ENCODE measurements around the gene TIAM1.
A peak's percentile ranks its signal among the peaks of the same experiment; 100 is the strongest.

The TIAM1 gene

DNA sequence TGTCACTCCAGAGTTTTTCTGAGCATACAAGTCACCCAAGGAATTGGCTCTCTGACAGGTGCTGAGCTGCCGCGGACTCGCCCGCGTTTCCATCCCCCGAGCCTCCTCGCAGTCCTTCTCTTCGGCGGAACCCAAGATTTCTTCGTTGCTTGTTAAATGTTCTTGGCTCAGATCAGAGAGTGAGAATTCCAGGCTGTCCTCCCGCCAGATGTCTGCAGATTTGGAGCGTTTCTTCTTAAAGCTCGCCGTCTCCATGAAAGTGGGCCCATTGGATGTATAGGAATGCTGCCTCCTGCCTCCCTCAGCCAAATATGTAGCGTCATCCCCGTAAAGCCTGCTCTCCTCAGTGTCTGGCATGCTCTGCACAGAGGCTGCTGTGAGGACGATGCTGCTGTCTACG lies 77.8 kb downstream of the TIAM1 start:
- Histone ChIP-seq H2BK5ac (ENCODE audit: low read length) (no peak overlapping the region), H3K36me3 (replicated peaks in 1 of 2; ENCODE audit: control insufficient read depth in 2 of 2, insufficient read depth in 2 of 2, low read length in 2 of 2) (peaks cover 3 to 22% of the 10 kb centered on the region in 2 donors), H3K9ac (ENCODE audit: low read depth, low read length, poor library complexity) (peak overlapping the region; percentile 26), H3K79me1 (ENCODE audit: low read depth, low read length) (peaks cover 2% of the 10 kb centered on the region), H3K4me2 (ENCODE audit: insufficient read depth, low read length, poor library complexity, severe bottlenecking) (no peak overlapping the region), H2BK12ac (ENCODE audit: low read length) (no peak overlapping the region), H3K23ac (ENCODE audit: low read depth, low read length, poor library complexity) (no peak overlapping the region), H3K4me1 (ENCODE audit: control insufficient read depth in 2 of 2, insufficient read depth in 1 of 2, low read depth in 1 of 2, low read length in 2 of 2) (peaks cover 0 to 2% of the 10 kb centered on the region in 2 donors), H3K9me3 (replicated peaks in 1 of 2; ENCODE audit: control insufficient read depth in 2 of 2, insufficient read depth in 1 of 2, low read depth in 1 of 2, low read length in 2 of 2) (no peaks in the 10 kb centered on the region), H2AK5ac (ENCODE audit: low read depth, low read length) (no peak overlapping the region), H3K14ac (ENCODE audit: low read length) (no peak overlapping the region), H3K27me3 (ENCODE audit: control insufficient read depth in 3 of 3, insufficient read depth in 3 of 3, low read depth in 1 of 3, low read length in 3 of 3) (no peaks in the 10 kb centered on the region), H3K4ac (ENCODE audit: low read length) (no peak overlapping the region), H4K8ac (ENCODE audit: low read depth, low read length) (no peak overlapping the region), H3K27ac (replicated peaks; ENCODE audit: low read length) (no peak overlapping the region), H2AFZ (ENCODE audit: low read length) (no peak overlapping the region), H3K4me3 (ENCODE audit: low read length in 2 of 2) (no peak overlapping the region), H4K91ac (ENCODE audit: low read depth, low read length, poor library complexity) (no peak overlapping the region), H2BK120ac (ENCODE audit: low read depth, low read length) (no peak overlapping the region), H3K18ac (ENCODE audit: low read length) (no peak overlapping the region), H2BK15ac (ENCODE audit: low read length) (no peak overlapping the region)
- DNase-seq (ENCODE audit: low spot score): no peak
- no CpG with 5 or more reads among the region's 18 CpGs for WGBS, 2 donors (ENCODE audit: extremely low coverage in 2 of 2, insufficient read length in 2 of 2, insufficient replicate concordance in 1 of 2)

DNA sequence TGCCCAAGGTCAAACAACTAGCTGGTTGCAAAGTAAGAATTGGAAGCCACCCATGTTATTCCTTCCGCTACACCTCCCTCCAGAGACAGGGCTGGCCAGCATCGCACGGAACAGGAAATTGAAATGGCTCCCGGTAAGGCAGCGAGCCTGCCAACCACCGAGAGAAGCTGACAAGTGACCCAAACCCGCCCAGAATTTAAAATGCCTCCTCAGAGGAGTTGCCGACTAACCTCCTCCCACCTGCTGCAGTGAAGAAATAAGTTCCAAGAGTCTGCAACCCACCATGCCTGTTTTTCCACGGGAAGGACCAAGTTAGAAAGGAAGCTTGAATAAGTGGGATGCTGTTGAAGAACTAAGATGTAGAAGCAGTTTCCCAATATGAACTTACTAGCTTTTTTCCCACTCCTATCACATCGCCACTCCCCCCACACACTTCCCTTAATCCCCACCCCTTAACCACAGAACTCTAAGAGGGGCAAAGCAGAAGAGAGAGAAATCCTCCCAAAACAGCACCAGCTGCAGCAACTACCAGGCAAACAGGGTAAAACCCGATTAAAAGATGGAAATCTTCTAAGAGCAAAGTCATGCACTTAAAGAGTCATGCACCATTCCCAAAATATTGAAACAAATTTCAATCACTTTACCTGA lies 78.6 kb downstream of the TIAM1 start:
- H4K8ac ChIP-seq (ENCODE audit: low read depth, low read length): no peak overlapping the region
- WGBS, 2 donors (ENCODE audit: extremely low coverage in 2 of 2, insufficient read length in 2 of 2, insufficient replicate concordance in 1 of 2): 100% methylated on average over 1 of the region's 11 CpGs; no CpG with 5 or more reads in 1 of the 2 donors
- DNase-seq (ENCODE audit: low spot score): no peak

DNA sequence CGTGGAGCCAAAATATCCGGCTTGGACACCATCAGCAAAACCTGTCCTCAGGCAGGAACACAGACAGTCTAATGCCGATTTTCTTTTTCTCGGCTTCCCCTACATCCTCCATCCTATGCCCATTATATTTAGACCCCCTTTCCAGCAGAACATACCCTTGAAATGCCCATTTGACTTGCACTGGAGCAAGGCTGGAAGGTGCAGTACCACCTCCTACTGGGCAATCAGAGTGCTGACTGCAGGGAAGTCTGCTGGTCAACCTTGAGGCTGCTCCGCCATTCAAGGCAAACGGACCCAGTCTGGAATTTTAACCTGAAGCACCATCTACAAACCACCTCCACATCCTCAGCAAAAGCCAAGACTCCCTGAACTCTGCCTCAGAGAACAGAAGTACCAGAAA lies 79.5 kb downstream of the TIAM1 start:
- Histone ChIP-seq H2BK15ac (ENCODE audit: low read length) (no peak overlapping the region), H3K27ac (replicated peaks; ENCODE audit: low read length) (no peak overlapping the region), H3K4me3 (ENCODE audit: low read length in 2 of 2) (no peak overlapping the region), H2AFZ (ENCODE audit: low read length) (no peak overlapping the region), H2BK5ac (ENCODE audit: low read length) (no peak overlapping the region), H3K9me3 (replicated peaks in 1 of 2; ENCODE audit: control insufficient read depth in 2 of 2, insufficient read depth in 1 of 2, low read depth in 1 of 2, low read length in 2 of 2) (no peaks in the 10 kb centered on the region), H4K8ac (ENCODE audit: low read depth, low read length) (no peak overlapping the region), H3K18ac (ENCODE audit: low read length) (no peak overlapping the region), H3K23ac (ENCODE audit: low read depth, low read length, poor library complexity) (no peak overlapping the region), H3K4me1 (ENCODE audit: control insufficient read depth in 2 of 2, insufficient read depth in 1 of 2, low read depth in 1 of 2, low read length in 2 of 2) (peaks cover 0 to 2% of the 10 kb centered on the region in 2 donors), H3K79me1 (ENCODE audit: low read depth, low read length) (peaks cover 2% of the 10 kb centered on the region), H2BK12ac (ENCODE audit: low read length) (no peak overlapping the region), H2BK120ac (ENCODE audit: low read depth, low read length) (no peak overlapping the region), H3K36me3 (replicated peaks in 1 of 2; ENCODE audit: control insufficient read depth in 2 of 2, insufficient read depth in 2 of 2, low read length in 2 of 2) (peaks cover 3 to 22% of the 10 kb centered on the region in 2 donors), H4K91ac (ENCODE audit: low read depth, low read length, poor library complexity) (no peak overlapping the region), H2AK5ac (ENCODE audit: low read depth, low read length) (no peak overlapping the region), H3K4me2 (ENCODE audit: insufficient read depth, low read length, poor library complexity, severe bottlenecking) (no peak overlapping the region), H3K27me3 (ENCODE audit: control insufficient read depth in 3 of 3, insufficient read depth in 3 of 3, low read depth in 1 of 3, low read length in 3 of 3) (no peaks in the 10 kb centered on the region), H3K4ac (ENCODE audit: low read length) (no peak overlapping the region), H3K9ac (ENCODE audit: low read depth, low read length, poor library complexity) (no peak overlapping the region), H3K14ac (ENCODE audit: low read length) (no peak overlapping the region)
- no CpG with 5 or more reads among the region's 6 CpGs for WGBS, 2 donors (ENCODE audit: extremely low coverage in 2 of 2, insufficient read length in 2 of 2, insufficient replicate concordance in 1 of 2)
- DNase-seq (ENCODE audit: low spot score): no peak

More for the DNA sequence above, 78.6 kb downstream of the TIAM1 start:
- peaks cover 0 to 2% of the 10 kb centered on the region in 2 donors for H3K4me1 ChIP-seq (ENCODE audit: control insufficient read depth in 2 of 2, insufficient read depth in 1 of 2, low read depth in 1 of 2, low read length in 2 of 2)
- H2BK12ac ChIP-seq (ENCODE audit: low read length): no peak overlapping the region
- no peak overlapping the region for H2BK5ac ChIP-seq (ENCODE audit: low read length)
- no peak overlapping the region for H3K4ac ChIP-seq (ENCODE audit: low read length)
- H3K23ac ChIP-seq (ENCODE audit: low read depth, low read length, poor library complexity): no peak overlapping the region
- no peak overlapping the region for H3K9ac ChIP-seq (ENCODE audit: low read depth, low read length, poor library complexity)
- H3K27me3 ChIP-seq (ENCODE audit: control insufficient read depth in 3 of 3, insufficient read depth in 3 of 3, low read depth in 1 of 3, low read length in 3 of 3): no peaks in the 10 kb centered on the region
- H3K79me1 ChIP-seq (ENCODE audit: low read depth, low read length): peaks cover 2% of the 10 kb centered on the region
- no peak overlapping the region for H2AFZ ChIP-seq (ENCODE audit: low read length)
- H3K4me3 ChIP-seq (ENCODE audit: low read length in 2 of 2): no peak overlapping the region
- H2BK120ac ChIP-seq (ENCODE audit: low read depth, low read length): no peak overlapping the region
- H4K91ac ChIP-seq (ENCODE audit: low read depth, low read length, poor library complexity): no peak overlapping the region
- H3K14ac ChIP-seq (ENCODE audit: low read length): no peak overlapping the region
- no peak overlapping the region for H2BK15ac ChIP-seq (ENCODE audit: low read length)
- H3K9me3 ChIP-seq (replicated peaks in 1 of 2; ENCODE audit: control insufficient read depth in 2 of 2, insufficient read depth in 1 of 2, low read depth in 1 of 2, low read length in 2 of 2): no peaks in the 10 kb centered on the region
- H2AK5ac ChIP-seq (ENCODE audit: low read depth, low read length): no peak overlapping the region
- H3K27ac ChIP-seq (replicated peaks; ENCODE audit: low read length): no peak overlapping the region
- H3K18ac ChIP-seq (ENCODE audit: low read length): no peak overlapping the region
- no peak overlapping the region for H3K4me2 ChIP-seq (ENCODE audit: insufficient read depth, low read length, poor library complexity, severe bottlenecking)
- peaks cover 3 to 22% of the 10 kb centered on the region in 2 donors for H3K36me3 ChIP-seq (replicated peaks in 1 of 2; ENCODE audit: control insufficient read depth in 2 of 2, insufficient read depth in 2 of 2, low read length in 2 of 2)

DNA sequence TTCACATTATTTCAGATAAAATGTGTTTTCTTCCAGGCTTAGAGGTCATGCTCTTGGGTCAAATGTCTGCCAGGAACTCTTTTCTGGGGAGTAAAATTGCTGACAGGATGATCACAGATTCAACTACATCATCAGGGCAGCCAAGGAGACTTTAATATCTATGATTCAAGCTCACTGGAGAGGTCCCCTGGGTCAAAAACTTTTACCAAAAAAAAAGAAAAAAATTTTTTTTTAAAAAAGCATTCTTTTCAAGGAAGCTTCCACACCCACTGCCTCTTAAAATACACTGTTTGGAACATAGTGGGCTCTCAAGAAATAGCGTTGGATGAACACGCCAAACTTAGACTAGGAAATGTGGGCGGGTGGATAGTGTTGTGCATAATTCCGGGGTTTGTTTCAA lies 81.3 kb downstream of the TIAM1 start:
- H2BK5ac ChIP-seq (ENCODE audit: low read length): no peak overlapping the region
- no peaks in the 10 kb centered on the region for H3K9me3 ChIP-seq (replicated peaks in 1 of 2; ENCODE audit: control insufficient read depth in 2 of 2, insufficient read depth in 1 of 2, low read depth in 1 of 2, low read length in 2 of 2)
- no peak overlapping the region for H3K4me2 ChIP-seq (ENCODE audit: insufficient read depth, low read length, poor library complexity, severe bottlenecking)
- no peak overlapping the region for H2BK120ac ChIP-seq (ENCODE audit: low read depth, low read length)
- peaks cover 0 to 5% of the 10 kb centered on the region in 2 donors for H3K4me1 ChIP-seq (ENCODE audit: control insufficient read depth in 2 of 2, insufficient read depth in 1 of 2, low read depth in 1 of 2, low read length in 2 of 2)
- no peak overlapping the region for H2BK15ac ChIP-seq (ENCODE audit: low read length)
- H3K36me3 ChIP-seq (replicated peaks in 1 of 2; ENCODE audit: control insufficient read depth in 2 of 2, insufficient read depth in 2 of 2, low read length in 2 of 2): peaks cover 3 to 22% of the 10 kb centered on the region in 2 donors
- no peaks in the 10 kb centered on the region for H3K27me3 ChIP-seq (ENCODE audit: control insufficient read depth in 3 of 3, insufficient read depth in 3 of 3, low read depth in 1 of 3, low read length in 3 of 3)
- H2AK5ac ChIP-seq (ENCODE audit: low read depth, low read length): no peak overlapping the region
- H2BK12ac ChIP-seq (ENCODE audit: low read length): no peak overlapping the region
- no CpG with 5 or more reads among the region's 4 CpGs for WGBS, 2 donors (ENCODE audit: extremely low coverage in 2 of 2, insufficient read length in 2 of 2, insufficient replicate concordance in 1 of 2)
- no peak overlapping the region for H4K8ac ChIP-seq (ENCODE audit: low read depth, low read length)
- no peak for DNase-seq (ENCODE audit: low spot score)
- H3K23ac ChIP-seq (ENCODE audit: low read depth, low read length, poor library complexity): no peak overlapping the region
- no peak overlapping the region for H3K9ac ChIP-seq (ENCODE audit: low read depth, low read length, poor library complexity)
- H4K91ac ChIP-seq (ENCODE audit: low read depth, low read length, poor library complexity): no peak overlapping the region
- no peak overlapping the region for H3K27ac ChIP-seq (replicated peaks; ENCODE audit: low read length)
- no peak overlapping the region for H3K18ac ChIP-seq (ENCODE audit: low read length)
- H2AFZ ChIP-seq (ENCODE audit: low read length): no peak overlapping the region
- no peak overlapping the region for H3K4me3 ChIP-seq (ENCODE audit: low read length in 2 of 2)
- H3K14ac ChIP-seq (ENCODE audit: low read length): no peak overlapping the region
- H3K79me1 ChIP-seq (ENCODE audit: low read depth, low read length): peaks cover 2% of the 10 kb centered on the region
- H3K4ac ChIP-seq (ENCODE audit: low read length): no peak overlapping the region
